ENCODE results near the gene TLE3.

The TLE3 gene

DNA sequence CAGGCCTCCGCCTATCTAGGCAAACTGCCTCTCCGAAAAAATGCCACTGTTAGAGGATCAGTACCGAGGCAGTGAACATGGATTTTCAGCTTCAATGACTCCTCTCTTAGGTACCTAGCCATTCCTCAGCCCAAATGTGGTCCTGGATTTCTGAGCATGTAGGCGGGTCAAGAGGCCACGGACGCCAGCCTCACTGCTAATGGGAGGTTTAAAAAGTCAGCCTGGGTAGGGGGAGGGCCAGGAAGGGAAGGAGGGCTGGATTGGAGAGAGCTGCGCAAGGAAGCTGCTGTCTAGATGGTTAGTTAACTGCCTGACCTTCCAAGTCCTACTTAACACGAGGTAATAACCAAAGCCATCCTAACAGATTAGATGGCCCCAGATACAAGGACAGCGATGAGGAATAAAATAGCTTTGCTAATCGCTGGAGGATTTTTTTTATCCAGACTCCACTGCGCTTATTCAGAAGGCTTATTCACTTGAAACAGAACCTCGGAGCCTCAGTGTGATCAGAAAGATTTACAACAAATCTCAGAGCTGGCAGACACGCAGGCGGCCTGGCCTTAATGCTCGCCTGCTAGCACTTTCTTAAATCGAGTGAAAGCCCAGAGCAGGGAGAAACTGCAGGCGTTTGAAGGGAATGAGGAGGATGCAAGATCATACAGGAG, 34.3 kb downstream of the TLE3 start:
- DNase-seq (ENCODE audit: low read depth in 2 of 2), result no peak

DNA sequence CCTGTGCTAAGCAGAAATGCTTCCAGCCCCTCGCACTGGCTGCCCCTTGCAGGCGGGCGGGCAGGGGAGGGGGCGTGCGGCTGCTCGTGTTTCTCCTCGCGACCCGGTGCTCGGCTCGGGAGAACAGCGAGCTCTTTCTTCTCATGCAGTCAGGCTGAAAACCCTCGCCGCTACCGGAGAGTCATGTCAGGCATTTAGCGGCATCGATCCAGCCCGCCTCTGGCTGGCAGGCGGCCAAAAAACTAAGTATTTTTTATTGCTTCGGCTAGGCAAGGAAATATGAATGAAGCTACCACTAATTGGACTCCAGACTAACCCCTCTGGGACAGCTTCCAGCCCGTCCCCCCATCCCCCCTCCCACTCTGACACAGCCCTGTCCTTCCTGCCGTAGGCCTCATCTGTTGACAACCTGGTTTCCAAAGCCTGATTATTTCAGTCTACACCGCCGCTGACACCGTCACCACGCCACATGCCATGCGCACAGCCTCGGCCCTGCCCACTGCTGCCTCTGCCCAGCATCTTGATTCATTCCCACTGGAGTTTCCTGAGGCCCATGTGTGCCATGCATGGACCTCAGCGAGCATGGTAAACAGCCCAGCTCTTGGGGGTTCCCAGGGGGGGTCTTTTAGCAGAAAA, 35.3 kb downstream of the TLE3 start:
- DNase-seq (ENCODE audit: low read depth in 2 of 2), result no peak

DNA sequence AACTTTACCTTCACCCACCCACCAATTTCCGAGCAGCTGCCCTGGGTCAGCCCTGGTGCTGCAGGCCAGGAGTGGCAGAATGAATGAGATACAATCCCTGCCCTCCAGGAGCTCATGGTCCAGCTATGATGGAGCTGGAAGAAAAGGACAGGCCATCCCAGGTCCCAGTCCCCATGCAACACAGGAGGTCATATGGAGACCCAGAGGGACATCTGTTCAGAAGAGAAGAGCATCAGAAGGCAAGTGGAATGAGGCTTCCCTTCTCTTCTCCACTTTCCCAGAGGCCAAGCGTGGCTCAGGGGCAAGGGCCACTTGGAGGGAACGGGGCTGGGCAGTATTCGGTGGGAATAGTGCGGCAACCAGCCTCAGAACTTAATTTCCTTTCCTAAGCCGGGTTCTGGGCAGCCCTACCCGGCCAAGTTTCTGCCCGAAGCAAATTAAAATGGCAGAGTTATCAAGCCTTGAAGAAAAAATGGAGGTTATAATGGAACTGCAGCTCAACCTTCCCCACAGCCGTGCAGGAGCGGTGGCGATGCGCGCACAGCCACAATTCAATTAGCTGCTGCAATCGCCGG, 35.9 kb downstream of the TLE3 start:
- DNase-seq (ENCODE audit: low read depth in 2 of 2), result no peak

DNA sequence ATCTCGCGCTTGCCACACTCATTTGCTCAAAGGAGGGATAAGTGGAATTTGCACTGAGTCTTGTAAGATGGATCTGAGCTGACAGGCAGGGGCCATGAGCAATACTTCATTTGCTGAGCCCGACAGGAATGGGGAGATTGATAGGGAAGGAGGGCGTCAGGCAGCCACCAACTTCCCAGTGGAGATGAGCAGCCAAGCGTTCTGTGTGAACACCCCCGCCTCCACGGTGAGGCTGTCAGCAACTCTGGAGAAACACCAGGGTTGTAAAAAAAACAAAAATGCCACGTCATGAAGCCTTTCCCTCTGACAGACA, 36.8 kb downstream of the TLE3 start:
- no peak for DNase-seq (ENCODE audit: low read depth in 2 of 2)

DNA sequence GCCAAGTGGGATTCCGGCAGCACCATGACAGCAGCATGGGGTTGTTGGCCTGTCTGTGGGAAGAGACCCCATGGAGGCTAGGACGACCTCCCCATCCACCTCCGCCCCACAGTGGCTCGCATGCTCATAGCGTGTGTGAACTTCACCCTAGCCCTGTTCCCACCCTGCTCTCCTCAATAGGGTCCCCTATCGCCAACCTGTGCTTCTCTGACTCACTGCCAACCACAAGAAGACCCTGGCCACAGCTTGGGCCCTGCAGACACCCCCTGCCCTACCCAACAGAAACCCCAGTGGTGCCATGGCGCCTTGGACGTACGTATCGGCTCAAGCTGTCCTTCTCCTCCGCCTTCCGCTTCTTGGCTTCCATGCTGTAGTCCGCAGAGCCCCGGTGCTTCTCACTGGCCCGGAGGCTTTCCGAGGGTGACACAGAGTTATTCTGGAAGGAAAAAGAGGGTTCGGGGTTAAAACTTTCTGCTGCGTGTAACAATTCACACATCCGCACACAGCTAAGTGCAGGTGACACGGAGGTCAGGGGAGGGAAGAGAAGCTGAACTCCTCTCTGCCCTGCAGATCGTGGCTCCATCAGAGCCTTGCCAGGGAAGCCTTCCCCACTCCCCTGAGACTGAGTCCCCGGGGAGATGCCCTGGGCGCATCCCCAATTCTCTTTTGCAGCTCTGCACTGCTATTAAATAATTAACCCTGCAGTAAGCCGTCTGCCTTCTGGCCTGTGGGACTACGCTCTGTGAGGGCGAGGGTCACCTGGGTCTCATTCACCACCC, 37.3 kb downstream of the TLE3 start:
- DNase-seq (ENCODE audit: low read depth in 2 of 2), result no peak

DNA sequence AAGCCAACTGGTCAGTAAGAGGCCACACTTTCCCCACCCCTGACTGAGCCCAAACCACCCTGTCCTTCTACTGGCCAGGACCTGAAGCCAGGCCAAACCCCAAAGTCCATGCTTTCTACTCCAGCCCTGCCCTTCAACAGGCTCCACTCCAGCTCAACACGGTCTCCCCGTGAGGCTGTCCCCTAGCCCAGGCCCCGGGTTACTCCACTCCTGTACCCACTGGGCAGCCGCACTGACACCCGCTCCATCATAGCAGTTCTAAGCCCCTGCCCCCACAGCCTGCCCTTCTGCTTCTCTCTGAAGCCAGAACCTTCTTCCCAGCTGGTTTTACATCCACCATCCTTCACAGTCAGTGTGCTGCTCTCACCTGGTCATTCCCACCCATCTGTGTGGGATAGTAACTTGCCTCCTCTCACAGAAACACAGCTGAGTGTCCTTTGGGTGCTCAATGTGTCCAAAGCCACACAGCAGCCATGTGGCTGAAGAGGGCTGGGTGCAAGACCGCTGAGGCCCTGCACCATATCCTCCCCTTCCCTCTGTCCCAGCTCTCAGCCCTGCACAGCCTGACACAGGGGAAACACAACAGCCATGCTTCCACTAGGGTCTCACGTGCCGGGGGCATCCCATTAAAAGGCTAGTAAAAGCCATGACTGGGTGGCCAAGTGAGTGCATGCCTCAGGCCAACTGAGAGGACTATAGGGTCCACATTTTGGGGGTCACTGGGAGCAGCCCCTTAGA, 38.1 kb downstream of the TLE3 start:
- no peak for DNase-seq (ENCODE audit: low read depth in 2 of 2)

DNA sequence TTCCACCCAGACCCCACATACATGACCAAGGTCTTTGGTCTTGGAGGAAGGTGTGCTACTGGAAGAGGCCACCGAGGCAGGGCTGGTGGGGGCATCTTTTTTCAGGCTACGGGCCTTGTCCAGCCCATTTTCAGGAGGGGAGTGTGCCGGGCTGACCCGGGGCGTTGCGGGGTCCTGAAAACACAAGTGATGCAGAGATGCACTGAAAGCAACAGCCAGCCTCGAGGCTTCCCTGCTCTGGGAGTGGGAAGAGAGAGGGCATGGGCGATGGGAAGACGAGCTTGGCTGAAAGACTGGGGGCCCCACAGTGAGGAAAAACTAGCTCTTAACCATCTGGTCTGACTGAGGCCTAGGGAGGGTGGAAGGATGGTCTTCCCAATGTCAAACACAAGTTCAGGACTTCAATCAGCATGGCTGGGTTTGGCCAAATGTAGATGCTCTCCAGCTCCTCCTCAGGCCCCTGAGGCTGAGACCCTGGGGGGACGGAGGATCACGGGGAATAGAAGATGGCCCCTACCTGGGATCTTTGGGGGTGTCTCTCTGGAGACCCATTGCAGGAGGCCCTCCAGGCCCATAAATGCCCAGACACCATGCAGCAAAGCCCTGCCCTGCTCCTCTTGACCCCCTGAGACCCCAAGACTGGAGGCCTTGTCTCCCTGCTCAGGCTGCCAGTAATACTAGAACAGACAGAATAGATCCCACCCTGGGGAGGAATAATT, 38.9 kb downstream of the TLE3 start:
- DNase-seq (ENCODE audit: low read depth in 2 of 2), result no peak

DNA sequence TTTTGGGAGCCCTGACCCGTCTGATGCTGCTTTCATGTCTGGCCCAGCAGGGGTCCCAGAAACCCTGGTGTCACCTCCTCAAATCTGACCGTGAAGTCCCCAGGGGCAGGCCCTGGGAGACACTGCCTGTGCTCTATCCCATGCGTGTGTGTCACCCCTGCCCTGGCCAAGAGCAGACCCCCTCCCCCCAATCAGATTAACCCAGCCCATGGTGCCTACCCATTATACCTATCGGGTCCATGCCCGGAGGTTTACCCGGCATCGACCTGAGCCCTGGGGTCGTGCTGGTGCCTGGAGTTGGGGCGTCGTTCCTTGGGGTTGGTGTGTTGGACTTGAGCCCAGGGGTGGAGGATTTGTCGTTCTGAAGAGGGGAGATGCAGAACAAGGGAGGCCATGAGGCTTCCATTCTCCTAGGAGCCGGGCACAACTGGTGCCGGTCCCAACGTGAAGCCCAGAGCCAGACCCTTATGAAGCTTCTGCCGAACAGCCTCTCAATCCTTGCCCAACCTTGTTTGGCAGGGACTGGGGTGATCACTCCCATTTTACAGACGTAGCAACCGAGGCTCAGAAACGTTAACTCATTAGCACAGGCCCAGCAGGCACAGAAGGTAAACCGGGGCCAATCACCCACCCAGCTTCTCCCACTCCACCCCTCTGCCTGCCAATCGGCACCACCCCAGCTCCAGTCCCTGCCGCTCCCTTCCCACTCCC, 39.6 kb downstream of the TLE3 start:
- DNase-seq (ENCODE audit: low read depth in 2 of 2), result no peak

DNA sequence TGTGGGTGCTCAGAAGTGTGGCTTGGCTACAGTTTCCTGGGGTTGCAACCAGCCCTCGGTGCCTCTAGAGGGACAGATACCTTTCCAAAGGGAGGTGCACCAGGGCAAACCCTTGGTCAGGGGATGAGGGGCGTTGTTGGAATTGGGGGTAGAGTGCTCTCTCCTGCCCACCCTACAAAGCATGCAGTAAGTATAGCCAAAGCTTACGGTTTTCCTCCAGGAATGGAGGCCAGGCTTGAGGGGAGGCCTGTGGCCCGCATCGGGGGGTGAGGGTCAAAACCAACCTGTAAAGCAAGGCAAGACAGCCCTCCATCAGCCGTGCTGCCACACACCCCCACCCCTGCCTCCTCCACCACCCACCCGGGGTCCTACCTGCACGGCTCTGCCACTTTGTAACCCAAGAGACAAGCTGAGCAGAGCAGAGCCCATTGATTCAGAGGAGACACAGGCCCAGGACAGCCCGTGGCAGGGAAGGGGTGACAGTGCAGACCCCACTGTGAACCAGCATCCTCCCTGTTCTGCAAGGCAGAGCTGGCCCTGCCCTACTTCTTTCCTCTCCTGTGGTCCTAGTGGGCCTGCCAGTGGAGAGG, 41.5 kb downstream of the TLE3 start:
- no peak for DNase-seq (ENCODE audit: low read depth in 2 of 2)

DNA sequence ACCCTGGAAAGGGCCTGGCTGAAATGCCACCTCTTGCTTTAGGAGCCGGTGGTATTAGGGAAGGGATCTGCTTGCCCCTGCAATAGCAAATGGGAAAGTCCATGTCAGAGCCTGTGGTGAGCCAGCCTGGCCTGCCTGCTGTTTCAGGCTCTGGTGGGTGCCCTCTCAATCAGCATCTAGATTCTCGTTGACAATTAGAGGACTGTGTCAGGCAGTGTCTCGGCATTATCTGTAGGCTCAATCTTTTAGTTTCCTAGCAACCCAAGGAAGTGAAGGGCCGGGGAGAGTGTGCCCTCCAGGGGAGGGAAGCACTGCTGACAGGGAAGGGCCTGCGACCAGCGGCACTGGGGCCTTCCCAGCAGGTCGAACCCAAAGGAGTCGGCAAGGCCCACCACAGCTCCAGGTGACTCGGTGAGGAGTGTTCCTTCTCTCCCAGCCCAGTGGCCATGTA, 42.1 kb downstream of the TLE3 start:
- no peak for DNase-seq (ENCODE audit: low read depth in 2 of 2)

DNA sequence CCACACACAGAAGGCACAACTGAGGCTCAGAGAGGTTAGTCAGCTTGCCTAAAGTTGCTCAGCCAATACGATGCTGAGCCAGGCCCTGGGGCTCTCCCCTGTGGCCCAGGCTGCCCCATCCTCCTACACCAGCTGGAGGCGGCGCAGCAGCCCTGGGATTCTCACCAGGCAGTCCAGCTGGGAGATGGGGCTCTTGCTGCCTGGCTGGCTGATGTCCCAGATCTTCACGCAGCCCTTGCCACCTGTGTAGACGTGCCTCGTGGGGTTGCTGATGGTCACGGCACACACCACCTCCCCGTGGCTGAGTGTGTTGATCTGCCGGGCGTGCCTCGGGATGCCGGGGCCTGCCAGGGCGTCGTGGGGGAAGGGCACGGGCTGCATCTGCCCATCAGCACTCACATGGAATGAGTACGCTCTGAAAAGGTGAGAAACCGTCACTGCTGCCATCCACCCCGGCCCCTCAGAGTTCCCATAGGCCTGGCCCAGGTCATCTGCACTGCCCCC, 42.8 kb downstream of the TLE3 start:
- no peak for DNase-seq (ENCODE audit: low read depth in 2 of 2)

DNA sequence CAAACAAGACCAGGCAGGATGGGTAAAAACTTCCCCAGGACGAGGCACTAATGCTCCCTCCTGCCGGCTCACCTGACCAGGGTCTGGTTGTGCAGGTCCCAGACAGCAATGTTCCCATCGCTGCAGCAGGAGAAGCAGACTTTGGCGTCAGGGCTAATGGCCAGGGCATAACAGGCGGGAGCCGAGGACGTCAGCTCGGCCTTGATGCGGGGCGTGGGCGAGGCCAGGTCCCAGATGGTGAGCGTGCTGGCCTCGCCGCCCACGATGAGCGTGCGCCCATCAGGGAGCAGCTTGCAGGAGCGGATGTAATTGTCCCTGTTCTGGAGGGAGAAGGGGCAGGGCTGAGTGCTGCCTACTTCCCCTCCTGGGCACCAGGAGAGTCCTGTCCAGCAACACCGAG, 43.4 kb downstream of the TLE3 start:
- no peak for DNase-seq (ENCODE audit: low read depth in 2 of 2)

DNA sequence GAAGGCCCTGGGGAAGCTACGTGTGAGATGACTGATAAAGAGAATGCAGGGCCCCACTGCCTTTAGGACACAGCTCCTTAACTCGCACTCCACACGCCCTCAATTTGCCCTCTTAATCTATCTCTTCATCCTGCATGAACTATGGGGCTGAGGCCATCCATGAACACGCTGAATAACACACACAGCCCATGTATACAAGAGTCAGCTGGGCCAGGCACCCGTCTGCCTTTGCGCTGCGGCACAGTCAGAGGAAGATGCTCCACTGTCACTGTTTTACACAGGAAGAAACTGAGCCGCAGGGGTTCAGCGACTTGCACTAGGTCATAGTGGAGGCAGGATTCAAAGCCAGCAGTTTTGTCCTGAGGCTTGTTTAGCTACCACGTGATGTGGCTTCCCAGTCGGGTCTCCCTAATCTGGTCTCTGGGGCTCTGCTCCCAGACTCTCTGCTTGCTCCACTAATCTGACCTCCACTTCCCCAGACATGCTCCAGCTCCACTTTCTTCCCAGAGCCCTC, 43.9 kb downstream of the TLE3 start:
- DNase-seq (ENCODE audit: low read depth in 2 of 2), result no peak

DNA sequence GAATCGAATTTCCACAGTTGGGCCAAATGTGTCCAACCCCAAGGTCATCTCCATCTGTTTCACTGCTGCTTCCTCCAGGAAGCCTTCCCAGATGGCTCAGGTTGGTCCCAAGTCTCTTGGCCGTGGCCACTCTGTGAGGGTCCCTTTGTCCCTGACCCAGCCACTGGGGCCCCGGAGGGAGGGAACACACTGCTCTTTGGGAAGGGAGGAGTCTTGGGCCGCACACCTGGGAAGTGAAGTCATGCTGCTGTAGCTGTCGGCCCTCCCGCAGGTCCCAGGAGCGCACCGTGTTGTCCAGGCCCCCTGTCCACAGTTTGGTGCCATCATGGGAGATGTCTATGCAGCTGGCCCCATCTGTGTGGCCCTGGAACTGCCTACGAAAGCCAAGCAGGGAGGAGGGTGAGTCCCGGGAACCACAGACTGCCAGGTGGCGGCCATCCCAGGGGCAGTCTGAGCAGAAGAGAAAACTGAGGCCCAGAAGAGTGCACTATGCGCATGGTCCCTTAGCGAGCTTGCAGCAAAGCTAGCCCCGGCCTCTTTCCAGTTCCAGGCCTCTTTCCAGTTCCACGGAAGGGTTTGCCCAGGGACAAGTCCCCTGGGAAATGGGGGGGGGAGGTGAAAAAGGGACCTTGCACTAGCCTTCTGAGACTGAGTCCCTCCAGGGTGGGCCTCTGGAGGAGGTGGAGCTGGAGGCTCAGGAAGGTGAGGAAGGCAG, 44.6 kb downstream of the TLE3 start:
- no peak for DNase-seq (ENCODE audit: low read depth in 2 of 2)

DNA sequence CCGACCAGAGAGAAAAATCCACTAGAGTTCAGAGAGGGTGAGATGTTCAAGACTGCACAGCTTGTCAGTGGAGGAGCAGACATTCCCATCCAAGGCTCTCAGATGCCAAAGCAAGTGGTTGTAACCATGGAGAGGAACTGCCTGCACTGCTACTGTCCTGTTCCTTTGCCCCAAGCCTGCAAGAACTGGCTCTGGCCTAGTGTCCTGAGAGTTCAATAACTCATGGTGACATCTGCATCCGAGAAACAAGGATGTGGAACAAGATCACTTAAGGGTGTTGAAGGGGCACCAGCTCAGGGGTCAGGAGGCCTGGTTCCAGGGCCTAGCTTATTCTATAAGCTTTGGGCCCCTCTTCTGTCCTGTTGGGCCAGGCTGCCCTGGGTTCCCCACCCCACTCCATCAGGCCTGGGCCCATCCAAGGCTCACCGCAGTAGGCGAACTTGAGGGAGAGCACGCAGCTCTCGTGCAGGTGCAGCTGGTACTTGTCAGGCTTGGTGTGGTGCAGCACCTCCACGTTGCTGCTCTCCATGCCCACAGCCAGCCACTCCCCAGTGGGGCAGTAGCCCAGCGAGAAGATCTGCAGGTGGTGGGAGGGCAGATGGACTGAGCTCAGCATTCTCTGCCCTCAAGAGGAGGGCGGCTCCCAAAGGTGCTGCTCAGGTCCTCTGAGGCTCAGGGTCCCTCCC, 45.6 kb downstream of the TLE3 start:
- no peak for DNase-seq (ENCODE audit: low read depth in 2 of 2)

DNA sequence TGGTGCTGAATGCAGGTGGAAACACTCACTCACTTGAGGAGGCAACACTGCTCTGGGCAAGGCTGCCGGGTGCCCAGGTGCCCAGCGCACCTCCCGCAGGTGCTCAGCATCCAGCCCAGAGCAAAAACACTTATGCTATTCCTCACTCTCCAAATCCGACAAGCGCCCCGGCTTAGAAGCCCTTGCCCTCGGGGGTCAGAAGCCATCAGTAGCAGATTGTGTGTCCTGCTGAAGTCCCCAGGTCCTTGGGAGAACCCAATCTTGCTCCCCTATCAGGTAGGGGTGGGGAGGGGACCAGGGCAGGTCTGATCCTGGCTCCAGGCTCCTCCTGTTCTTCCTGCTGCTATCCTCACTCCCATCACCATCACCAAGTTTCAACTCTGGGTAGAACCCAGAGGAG, 46.7 kb downstream of the TLE3 start:
- DNase-seq (ENCODE audit: low read depth in 2 of 2), result no peak

DNA sequence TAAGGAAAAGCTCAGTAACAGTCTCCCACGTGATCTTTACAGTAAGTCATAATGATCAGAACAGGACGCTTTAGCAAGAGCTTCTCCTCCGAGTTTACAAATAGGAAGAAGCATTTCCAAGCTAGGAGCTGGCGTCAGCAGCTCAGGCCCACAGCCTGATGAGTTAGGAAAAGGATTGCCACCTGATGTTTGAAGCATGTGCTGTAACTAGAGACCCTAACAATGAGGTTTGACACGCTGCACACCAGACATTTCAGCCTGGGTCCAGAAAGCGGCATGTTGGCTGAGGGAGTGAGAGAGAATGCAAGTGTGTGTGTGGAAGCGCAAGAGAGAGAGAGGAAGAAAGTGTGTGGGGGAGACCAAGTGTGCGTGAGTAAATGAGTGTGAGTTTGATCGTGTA, 47.3 kb downstream of the TLE3 start:
- DNase-seq (ENCODE audit: low read depth in 2 of 2), result no peak

DNA sequence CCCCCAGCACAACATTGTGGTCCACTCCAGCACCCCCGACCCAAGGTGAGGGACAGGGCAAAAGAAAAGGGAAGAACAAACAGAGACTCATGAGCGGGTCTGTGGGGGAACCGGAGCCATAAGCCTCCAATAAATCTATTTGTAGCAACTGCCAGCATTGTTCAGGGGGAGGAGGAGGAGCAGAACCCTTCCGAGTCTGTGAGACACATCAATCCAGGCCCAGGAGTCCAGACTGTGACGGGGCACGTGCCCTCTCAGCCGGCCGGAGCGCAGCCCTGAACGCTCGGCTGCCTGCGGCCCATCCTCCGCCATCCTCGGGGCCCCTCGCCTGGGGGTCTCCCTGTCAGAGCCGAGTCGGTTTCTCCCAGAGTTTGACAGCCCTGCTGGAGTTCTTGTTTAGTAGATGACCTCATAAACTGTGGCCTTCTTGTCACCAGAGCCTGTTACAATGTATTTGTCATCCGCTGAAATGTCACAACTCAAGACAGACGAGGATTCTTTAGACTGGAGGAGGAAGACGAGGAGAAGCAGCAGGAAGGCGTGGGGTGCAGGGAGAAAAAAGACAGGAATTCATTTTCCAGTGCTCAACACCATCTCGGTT, 47.9 kb downstream of the TLE3 start:
- no peak for DNase-seq (ENCODE audit: low read depth in 2 of 2)
